ENCODE measurements around the gene B4GALNT4. TPM values are rescaled to one million over a fixed set of nuclear protein-coding genes. Genes with fewer than 3 reads are reported as not detected.

Gene B4GALNT4
- total RNA-seq, 6 experiments from 2014 or later = 6.4 to 12.1 (median 8.4) TPM

GRCh38 chr11:350723-351255 lies 18.5 kb upstream of the B4GALNT4 start:
- peak; percentile 16 for DNase-seq
- no peaks in the 10 kb centered on the region for H3K9me3 Mint-ChIP-seq
- peaks cover 4% of the 10 kb centered on the region for H3K27me3 Mint-ChIP-seq (ENCODE audit: insufficient read depth)
- H3K4me1 Mint-ChIP-seq (ENCODE audit: low read depth) = peaks cover 35% of the 10 kb centered on the region
- H3K27ac Mint-ChIP-seq = no peak overlapping the region
- H3K4me3 Mint-ChIP-seq = no peak overlapping the region
- no peaks in the 10 kb centered on the region for H3K36me3 Mint-ChIP-seq (ENCODE audit: low read depth)
- TF ChIP-seq, protein P1, sequence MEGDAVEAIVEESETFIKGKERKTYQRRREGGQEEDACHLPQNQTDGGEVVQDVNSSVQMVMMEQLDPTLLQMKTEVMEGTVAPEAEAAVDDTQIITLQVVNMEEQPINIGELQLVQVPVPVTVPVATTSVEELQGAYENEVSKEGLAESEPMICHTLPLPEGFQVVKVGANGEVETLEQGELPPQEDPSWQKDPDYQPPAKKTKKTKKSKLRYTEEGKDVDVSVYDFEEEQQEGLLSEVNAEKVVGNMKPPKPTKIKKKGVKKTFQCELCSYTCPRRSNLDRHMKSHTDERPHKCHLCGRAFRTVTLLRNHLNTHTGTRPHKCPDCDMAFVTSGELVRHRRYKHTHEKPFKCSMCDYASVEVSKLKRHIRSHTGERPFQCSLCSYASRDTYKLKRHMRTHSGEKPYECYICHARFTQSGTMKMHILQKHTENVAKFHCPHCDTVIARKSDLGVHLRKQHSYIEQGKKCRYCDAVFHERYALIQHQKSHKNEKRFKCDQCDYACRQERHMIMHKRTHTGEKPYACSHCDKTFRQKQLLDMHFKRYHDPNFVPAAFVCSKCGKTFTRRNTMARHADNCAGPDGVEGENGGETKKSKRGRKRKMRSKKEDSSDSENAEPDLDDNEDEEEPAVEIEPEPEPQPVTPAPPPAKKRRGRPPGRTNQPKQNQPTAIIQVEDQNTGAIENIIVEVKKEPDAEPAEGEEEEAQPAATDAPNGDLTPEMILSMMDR (IDR thresholded peaks at IDR 0.05) = no peak

DNA sequence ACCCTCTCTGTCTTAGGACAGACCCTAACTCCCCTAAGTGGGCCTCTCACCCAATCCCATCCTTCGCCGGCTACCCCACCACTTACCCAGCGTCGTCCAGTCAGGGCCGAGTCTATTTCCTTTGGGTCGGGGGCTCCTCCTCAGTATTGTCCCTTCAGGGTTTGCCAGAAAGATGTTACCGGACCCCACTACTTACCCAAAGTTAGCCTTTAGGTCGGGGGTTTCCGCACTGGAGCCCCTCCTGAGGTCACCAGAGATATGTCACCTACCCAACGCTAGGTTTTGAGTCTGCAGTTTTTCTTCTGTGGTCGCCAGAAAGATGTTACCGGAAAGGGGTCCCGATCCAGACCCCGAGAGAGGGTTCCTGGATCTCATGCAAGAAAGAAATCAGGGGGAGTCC lies 17.9 kb upstream of the B4GALNT4 start:
- DNase-seq = no peak
- Mint-ChIP-seq H3K4me1 (ENCODE audit: low read depth) (peaks cover 35% of the 10 kb centered on the region), H3K4me3 (no peak overlapping the region), H3K27ac (no peak overlapping the region), H3K9me3 (no peaks in the 10 kb centered on the region), H3K36me3 (ENCODE audit: low read depth) (no peaks in the 10 kb centered on the region), H3K27me3 (ENCODE audit: insufficient read depth) (peaks cover 4% of the 10 kb centered on the region; the same call in 1 of the 2 replicates)
- TF ChIP-seq, protein P1 (IDR thresholded peaks at IDR 0.05) = no peak

- peak overlapping the region; percentile 85; the same call in 1 of the 2 replicates for H3K27ac Mint-ChIP-seq
These were observed 16.8 kb upstream of the B4GALNT4 start for GRCh38 chr11:352456-353031.

DNA sequence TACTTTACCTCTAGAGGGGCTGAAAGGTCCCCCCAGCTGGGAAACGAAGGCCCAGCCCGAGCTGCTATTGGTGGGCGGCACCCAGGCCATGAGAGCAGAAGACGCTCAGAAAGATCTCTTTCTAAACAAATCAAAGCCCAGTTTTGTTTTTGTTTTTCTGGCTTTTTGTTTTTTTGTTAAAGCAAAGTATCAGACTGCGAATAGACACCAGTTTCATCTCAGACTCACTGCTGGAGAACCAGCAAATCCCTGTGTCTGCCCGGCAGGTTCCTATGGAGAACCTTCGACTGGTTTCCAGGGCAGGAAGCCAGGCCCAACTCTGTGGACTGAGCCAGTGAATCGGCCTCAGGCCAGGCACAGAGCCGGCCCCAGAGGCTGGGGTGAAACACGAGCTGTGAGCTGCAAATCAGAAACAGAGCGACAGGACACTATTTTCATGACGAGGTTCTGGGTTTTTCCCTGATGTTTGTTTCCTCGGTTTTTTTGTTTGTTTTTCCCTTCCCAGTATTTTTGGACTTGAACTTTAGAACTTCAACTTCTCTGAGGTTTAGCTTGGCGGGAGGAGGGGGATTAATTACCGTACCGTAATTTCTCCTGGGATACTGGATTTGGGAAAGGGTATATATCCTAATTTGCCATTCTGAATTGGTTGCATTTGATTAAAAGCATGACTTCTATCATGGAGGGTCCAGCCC lies 16.0 kb upstream of the B4GALNT4 start:
- peak; percentile 59 for DNase-seq
- H3K4me1 Mint-ChIP-seq (ENCODE audit: low read depth) = peaks cover 35% of the 10 kb centered on the region
- no peaks in the 10 kb centered on the region for H3K9me3 Mint-ChIP-seq
- peak overlapping the region; percentile 26 for H3K4me3 Mint-ChIP-seq
- no peaks in the 10 kb centered on the region for H3K36me3 Mint-ChIP-seq (ENCODE audit: low read depth)
- TF ChIP-seq, protein P1 (IDR thresholded peaks at IDR 0.05) = no peak
- H3K27me3 Mint-ChIP-seq (ENCODE audit: insufficient read depth) = 0 out of 2 replicates have a peak, but pooled peaks cover 2% of the 10 kb centered on the region
- H3K27ac Mint-ChIP-seq = peak overlapping the region; percentile 85

More at GRCh38 chr11:352456-353031, 16.8 kb upstream of the B4GALNT4 start:
- Mint-ChIP-seq H3K27me3 (ENCODE audit: insufficient read depth) (peaks cover 4% of the 10 kb centered on the region; the same call in 1 of the 2 replicates), H3K9me3 (no peaks in the 10 kb centered on the region), H3K4me3 (no peak overlapping the region), H3K4me1 (ENCODE audit: low read depth) (peaks cover 35% of the 10 kb centered on the region), H3K36me3 (ENCODE audit: low read depth) (no peaks in the 10 kb centered on the region)
- DNase-seq = no peak
- TF ChIP-seq, protein P1 (IDR thresholded peaks at IDR 0.05) = no peak

DNA sequence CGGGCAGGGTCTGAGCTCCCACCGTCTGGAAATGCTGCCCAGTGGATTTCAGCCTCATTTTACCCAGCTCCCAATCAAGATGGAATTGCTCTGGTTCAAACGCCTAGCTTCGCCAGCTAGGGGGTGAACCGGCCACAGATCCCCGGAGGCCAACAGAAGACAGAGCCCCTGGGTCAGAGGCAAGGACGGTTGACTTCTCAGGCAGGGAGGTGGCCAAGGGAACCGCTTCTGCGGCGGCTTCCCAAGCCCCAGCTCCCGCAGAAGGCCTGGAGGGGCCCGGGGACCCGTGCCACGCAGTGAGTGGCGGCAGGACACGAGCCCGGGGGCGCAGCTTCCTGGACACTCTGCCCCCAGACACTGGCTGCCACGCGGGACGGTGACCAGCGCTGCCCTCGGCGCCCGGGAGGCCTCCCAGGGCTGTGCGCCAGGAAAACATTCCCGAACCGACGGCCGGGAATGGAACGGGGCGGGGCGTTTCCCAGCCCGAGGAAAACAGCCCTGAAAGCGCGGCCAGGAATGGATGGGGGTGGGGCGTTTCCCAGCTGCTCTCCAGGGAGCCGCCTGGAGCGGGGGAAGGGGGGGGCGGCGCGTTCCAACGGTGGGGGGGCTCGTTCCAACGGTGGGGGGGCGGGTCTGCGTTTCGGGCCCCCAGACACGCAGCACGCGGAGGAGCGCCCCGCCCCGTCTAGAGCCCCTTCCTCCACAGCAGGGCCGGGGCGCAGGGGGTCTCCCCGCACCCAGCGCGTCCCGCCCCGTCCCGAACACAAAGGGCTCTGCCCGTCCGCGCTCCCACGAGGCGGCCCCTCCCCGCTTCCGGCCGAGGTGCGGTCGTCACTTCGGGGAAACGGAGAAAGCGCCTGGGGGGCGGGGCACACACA lies 13.5 kb upstream of the B4GALNT4 start:
- no peaks in the 10 kb centered on the region for H3K9me3 Mint-ChIP-seq
- TF ChIP-seq, protein P1 (IDR thresholded peaks at IDR 0.05) = no peak
- peaks cover 31% of the 10 kb centered on the region for H3K4me1 Mint-ChIP-seq (ENCODE audit: low read depth)
- peak overlapping the region; percentile 55 for H3K4me3 Mint-ChIP-seq
- H3K27ac Mint-ChIP-seq = peak overlapping the region; percentile 89
- peak; percentile 87 for DNase-seq
- H3K36me3 Mint-ChIP-seq (ENCODE audit: low read depth) = no peaks in the 10 kb centered on the region
- peaks cover 5% of the 10 kb centered on the region; the same call in 1 of the 2 replicates for H3K27me3 Mint-ChIP-seq (ENCODE audit: insufficient read depth)

Data from HFFc6 (cell line).